Testis (tissue), 2 donors: ENCODE measurements around the gene SLC6A7.

ENCODE experiments used
- CTCF ChIP-seq, 3 experiments: fragments of 450-650 bp in 2 of 3; fragments of 200-600 bp in 1 of 3; sonication (generic) in 1 of 3; IDR thresholded peaks; one replicate each; pipeline ENCODE4 v1.5.1; 2016 to 2019; ENCODE audit warnings: antibody characterized with exemption in 3 of 3, mild to moderate bottlenecking in 2 of 3, moderate library complexity in 1 of 3
- POLR2A ChIP-seq: fragments of 450-650 bp; IDR thresholded peaks from one replicate; pipeline ENCODE4 v1.6.1; 2017; ENCODE audit warnings: antibody characterized with exemption, mild to moderate bottlenecking, moderate library complexity

DNA sequence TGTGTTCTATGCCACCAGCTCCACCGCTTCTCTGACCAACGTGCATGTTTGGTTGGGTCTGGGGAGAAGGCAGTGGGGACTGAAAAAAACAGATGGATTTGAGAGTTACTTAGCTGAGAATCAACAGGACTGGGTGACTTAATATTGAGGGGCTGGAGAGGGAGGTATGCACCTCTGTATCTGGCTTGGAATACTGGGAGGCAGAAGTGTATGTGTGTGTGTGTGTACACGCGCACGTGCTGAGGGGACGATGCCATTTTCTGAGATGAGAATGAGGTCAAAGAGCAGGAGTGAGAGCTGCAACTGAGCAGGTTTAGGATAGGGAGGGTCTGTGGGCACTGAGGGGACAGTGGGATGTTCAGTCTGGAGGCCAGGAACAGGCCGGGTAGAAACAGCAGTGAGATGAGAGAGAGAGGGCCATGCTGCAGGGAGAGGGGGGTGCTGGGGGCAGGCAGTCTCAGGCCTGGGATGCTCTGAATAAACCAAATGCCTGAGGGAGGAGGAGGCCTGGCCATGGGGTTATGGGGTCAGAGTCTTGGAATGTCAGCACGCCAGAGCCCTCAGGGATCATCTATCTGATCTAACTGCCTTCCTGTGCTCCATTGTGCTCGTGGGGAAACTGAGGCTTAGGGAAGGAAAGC is 48.2 kb upstream of the SLC6A7 start:
- TF ChIP-seq POLR2A: no peak
- TF ChIP-seq CTCF (IDR thresholded peaks at IDR 0.05): no peak
